Measurements from ENCODE around the gene PRSS33.

PRSS33 gene

DNA sequence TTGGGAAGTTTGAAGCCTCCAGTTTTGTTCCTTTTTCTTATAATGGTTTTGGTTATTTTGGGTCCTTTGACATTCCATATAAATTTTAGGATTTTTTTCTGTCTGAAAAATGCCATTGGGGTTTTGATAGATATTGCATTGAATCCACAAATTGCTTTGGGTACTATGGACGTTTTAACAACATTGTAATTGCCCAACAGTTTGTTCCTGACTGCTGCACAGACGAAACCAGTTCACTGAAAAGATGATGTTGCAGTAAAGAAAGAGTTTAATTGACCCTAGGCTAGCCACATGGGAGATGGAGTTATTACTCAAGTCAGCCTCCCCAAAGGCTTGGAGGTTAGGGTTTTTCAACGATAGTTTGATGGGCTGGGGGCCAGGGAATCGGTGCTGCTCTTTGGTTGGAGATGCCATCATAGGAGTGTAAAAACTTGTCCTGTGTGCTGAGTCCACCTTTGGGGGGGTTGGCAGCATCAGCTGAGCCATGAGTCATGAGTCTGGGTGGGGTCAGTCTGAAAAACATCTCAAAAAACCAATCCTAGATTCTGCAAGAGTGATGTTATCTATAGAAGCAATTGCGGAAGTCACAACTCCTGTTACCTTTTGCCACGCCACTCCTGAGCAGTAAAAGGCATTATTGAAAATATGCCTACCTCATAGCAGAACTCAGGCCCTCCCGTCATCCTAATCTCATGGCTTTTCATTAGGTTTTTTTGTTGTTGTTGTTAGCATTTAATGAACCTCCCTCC is 8.2 kb upstream of the PRSS33 start:
- DNase-seq, result peak; percentile 21 to 68

GRCh38 chr16:2792940-2793339 is 5.6 kb upstream of the PRSS33 start:
- DNase-seq, result peak; percentile 47 to 54

DNA sequence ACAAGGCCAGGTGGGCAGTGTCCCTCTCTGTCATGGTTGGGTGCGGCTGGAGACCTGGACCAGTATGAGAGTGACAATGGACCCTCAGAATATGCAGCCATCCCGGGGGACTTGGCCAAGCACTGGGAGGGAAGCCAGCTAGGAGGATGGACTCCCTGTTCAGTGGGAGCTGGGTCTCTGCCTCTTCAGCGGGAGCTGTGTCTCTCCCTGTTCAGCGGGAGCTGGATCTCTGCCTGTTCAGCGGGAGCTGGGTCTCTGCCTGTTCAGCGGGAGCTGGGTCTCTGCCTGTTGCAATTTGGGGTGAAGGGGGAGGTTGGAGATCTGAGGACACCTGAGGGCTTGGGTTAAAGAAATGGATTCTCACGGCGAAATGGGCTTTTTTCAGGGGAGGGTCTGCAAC is 3.8 kb upstream of the PRSS33 start:
- DNase-seq, result no peak

DNA sequence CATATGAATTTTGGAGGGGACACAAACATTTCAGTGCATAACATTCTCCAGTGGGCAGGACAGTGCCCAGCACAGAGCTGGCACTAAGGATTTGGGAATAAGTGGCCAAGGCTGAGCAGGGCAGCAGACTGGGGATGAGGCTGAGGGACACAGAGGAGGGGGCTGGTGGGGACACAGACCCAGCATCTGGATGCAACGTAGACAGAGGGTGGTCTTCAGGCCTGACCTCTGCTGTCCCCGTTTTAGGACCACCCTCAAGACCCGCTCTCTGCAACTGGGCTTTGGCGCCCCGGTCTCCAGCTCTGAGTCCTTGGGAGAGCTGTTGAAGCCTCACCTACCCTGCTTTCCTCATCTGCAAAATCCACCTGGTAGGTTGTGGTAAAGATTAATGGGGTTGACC is 3.3 kb upstream of the PRSS33 start:
- DNase-seq, result no peak

- no peak for DNase-seq
Observed at GRCh38 chr16:2787961-2788360, 601 bp upstream of the PRSS33 start.

DNA sequence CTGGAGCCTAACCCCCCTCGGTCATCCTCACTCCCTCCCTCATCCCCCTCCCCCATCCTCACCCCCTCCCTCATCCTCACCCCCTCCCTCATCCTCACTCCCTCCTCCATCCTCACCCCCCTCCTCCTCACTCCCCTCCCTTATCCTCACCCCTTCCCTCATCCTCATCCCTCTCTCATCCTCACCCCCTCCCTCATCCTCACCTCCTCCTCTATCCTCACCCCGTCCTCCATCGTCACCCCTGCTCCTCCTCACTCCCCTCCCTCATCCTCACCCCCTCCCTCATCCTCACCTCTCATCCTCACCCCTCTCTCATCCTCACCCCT is 571 bp downstream of the PRSS33 start:
- no peak for DNase-seq

GRCh38 chr16:2786061-2786825 is 1.1 kb downstream of the PRSS33 start:
- DNase-seq, result no peak

DNA sequence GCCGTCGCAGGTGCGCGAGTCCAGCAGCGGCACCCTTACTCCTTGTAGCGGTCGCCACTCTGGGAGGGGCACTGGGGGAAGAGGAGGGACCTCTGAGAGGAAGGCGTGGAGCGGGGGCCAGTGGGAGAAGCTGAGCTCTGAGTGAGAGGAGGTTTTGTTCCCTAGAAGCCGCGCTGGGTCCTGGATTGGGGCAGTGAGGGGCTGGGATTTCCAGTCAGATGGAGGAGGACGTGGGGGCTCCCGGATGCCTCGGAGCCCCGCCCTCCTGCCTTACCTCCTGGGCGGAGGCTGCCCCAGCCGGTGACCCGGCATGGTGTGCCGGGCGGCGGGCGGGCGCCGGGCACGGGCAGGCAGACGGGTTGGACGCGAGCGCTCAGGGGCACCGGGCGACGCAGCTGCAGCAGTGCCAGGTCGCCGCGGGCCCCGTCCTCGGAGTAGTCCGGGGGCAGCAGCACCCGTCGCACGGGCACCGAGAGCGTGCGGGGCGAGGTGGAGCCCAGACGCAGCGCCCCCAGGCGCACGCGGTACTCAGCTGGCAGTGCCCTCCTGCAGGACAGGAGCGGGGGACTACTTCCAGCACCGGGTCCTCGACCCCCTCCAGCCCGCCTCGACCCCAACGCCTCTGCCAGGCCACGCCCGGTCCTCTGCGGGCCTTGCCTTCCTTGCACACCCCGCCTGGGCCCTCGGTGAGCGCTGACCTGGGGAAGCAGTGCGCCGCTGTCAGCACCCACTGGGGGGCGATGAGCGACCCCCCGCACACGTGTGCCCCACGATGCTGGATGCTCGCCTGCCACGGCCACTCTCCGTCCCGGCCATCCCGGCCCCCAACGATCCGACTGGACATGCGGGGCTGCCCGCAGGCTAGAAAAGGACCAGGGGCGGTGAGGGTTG is 2.0 kb downstream of the PRSS33 start:
- DNase-seq, result peak; percentile 41 to 68

DNA sequence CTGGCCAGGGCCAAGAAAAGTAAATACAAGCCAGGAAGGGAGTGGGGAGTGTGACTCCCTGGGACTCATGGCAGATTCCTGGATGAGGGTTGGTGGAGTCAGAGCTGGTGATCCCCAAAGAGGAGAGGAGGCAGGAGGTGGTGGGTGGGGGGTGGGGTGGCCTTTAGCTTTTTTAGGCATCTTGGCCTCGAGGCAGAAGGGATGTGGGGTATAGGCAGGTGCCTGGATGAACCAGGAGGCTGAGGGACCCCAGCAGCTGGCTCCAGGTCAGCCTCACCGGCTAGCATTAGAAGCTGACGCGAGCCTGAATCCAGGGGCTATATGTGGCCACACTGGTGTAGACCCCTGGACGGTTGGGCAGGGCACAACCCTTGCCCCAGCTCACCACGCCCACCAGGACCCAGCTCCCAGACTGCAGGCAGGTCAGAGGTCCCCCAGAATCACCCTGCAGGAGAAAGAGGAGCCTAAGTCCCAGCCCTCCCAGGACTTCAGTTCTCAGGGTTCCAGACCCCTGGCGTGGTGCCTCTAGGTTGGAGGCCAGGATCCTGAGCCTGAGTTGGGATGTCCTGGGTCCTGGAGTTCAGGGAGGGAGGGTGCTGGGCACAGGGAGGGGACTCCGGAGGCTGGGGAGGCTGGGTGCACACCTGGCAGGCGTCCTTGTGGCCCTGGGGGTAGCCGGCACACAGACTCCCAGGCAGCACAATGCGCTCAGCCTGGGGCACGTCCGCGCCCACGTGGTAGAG is 2.8 kb downstream of the PRSS33 start:
- DNase-seq, result no peak

GRCh38 chr16:2783581-2784357 is 3.6 kb downstream of the PRSS33 start:
- no peak for DNase-seq

GRCh38 chr16:2782583-2783351 is 4.6 kb downstream of the PRSS33 start:
- DNase-seq, result no peak

DNA sequence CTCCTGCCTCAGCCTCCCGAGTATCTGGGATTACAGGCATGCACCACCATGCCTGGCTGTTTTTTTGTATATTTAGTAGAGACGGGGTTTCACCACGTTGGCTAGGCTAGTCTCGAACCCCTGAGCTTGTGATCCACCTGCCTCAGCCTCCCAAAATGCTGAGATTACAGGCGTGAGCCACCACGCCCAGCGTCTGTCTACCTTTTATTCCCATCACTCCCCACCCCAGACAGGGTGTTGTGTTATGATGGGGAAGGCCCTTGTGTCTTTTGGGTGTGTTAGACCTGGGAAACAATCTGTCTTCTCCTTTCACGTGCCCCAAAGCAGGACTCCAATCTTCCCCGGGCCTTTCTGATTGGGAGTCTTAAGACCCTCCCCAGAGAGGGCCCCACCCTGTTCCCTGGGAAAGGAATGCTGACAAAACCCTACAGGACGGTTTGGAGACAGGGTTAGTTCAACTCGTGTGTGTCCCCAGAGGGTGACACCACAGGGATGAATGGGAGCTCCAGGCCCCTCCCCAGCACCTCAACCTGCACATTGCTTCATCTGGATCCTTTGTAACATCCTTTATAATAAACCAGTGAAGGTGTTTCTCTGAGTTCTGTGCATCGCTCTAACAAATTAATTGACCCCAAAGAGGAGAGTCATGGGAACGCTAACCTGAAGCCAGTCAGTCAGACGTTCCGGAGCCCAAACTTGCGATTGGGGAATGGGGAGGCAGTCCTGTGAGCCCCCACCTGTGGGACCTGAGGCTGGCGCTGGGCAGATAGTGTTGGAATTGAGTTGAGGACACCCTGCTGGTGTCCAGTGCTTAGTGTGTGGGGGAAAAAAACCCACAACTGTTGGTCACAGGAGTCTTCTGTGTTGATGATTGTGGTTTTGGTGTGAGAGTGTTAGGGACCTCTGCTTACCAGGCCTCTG is 7.1 kb downstream of the PRSS33 start:
- no peak for DNase-seq

- no peak for DNase-seq
Observed at GRCh38 chr16:2779151-2779920, 8.0 kb downstream of the PRSS33 start.

GRCh38 chr16:2778630-2778958 is 8.8 kb downstream of the PRSS33 start:
- no peak for DNase-seq

DNA sequence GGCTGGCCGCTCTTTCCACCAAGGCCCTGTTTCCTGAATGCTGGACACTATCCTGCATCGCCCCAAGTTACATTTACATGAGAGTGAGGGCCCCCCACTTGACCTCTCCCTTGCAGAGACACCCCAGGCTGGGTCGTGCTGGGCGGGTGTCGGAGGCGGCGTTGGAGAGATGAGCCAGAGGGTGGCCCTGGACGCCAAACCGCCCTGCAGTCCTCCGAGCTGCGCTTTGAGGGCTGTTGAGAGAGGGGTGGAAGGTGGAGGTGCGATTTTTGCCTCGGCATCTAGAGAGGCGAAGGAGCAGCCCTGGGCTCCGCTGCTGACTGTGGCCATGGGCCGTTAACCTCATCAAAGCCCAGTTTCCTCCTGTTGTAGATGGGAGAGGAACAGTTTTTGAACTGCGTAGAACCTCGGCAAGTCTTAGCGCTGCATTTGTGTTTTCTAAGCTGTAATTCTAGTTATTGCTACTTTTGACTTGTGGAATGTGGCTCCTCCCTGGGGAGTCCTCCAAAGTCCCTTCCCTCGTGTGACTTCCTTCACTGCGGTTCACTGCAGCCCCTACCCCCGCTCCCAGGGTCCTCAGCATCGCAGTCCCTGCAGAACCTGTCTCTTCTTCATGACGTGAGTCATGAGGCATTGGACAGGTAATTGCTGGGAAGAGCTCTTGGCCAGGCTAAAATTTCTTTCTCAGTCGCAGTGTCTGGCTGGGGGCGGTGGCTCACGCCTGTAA is 9.3 kb downstream of the PRSS33 start:
- peak in 1 of 2 donors; percentile 16 for DNase-seq

DNA sequence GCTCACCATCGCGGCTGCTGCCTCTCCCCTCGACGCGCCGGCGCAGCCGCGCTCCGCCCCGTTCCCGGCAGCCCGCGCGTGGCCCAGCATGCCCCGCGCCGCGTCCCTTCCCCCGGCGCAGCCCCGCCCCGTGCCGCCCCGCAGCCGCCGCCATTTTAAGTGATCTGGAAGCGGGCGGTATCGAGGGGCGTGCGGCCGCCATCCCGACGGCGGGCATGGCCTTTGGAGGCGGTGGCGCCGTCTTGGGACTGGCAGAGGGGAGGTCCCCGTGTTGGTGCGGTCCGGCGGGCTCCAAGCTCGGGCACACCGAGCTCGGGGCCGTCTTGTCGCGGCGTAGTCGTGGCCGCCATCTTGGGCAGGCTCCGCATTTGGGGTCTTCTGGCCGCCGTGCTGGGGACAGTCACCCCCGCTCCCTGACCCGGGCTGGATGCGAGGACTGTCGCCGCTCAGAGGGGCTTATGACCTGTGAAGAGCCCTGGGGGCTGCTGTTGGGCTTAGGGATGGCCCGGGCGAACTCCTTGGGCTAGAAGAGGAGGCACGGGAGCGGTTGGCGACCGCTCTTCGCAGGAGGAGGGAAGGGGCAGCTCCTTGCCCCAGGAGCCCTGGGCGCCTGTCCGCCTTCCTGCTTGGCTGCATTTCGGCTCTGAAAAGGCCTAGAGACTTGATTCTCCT is 10.0 kb downstream of the PRSS33 start, which contains the start of gene ELOB:
TSS of gene ELOB (minus strand) at position 50 of the 672 bp plus-strand sequence. CDS start at position 9, 41 bp downstream.
- peak; percentile 80 to 90 for DNase-seq

DNA sequence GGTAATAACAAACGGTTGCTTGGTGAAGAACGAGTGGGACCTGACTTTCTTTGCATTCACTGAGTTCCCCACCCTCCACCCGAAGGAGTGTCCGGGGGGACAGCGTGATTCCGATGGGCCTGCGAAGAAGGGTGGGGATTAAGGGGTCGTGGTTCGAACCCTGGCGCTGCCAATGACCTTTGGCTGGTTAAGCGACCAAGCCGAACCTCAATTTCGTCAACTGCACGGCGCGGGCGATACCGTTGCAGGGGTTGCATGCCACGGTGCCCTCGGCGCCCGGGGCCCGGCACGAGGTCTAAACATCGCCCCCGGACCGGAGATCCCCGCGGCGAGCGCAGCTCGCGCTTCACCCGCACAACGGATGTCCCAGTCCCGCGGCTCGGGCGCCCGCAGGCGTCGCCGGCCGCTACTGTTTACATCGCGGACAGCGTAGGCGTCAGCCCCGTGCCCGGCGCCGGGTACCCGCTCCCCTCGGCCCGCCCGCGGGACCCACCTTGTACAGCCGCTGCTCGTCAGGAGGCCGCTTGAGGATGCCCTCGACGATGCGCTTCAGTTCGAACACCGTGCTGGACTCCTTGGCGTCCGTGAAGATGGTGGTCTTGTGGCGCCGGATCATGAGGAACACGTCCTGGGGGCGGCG is 10.7 kb downstream of the PRSS33 start:
- peak; percentile 15 to 40 for DNase-seq

Measured in inflammatory macrophage treated with lipopolysaccharide for 1 hour (primary cell).